Uterus (tissue), 4 donors: Measurements from ENCODE around the gene CEACAM4. TPM values are rescaled to one million over a fixed set of nuclear protein-coding genes. Genes with fewer than 3 reads are reported as not detected.

Experiments used
- DNase-seq, 2 donors: peaks; one replicate each; pipeline ENCODE4 v3.0.0-alpha.2; 2019 to 2020
- H3K27ac ChIP-seq, 2 donors: fragments of 200-600 bp; sonication (generic); 1 replicate in 1 of 2; 2 replicates in 1 of 2; pipeline ENCODE4 v1.5.1; 2016 to 2018
- H3K27me3 ChIP-seq, 2 donors: fragments of 200-600 bp; sonication (generic); one replicate each; pipeline ENCODE4 v1.5.1; 2018 to 2019; ENCODE audit warnings: control low read depth in 1 of 2
- H3K36me3 ChIP-seq, 2 donors: fragments of 200-600 bp; sonication (generic); one replicate each; pipeline ENCODE4 v1.5.1; 2019; ENCODE audit warnings: control low read depth in 1 of 2
- H3K4me1 ChIP-seq, 2 donors: fragments of 200-600 bp; sonication (generic); one replicate each; pipeline ENCODE4 v1.5.1; 2018 to 2019; ENCODE audit warnings: control low read depth in 1 of 2
- H3K4me3 ChIP-seq, 2 donors: fragments of 200-600 bp; sonication (generic); 1 replicate in 1 of 2; 2 replicates in 1 of 2; pipeline ENCODE4 v1.5.1; 2018 to 2019; ENCODE audit warnings: mild to moderate bottlenecking in 1 of 2
- H3K9me3 ChIP-seq, 2 donors: fragments of 200-600 bp; sonication (generic); one replicate each; pipeline ENCODE4 v1.5.1; 2019; ENCODE audit warnings: control low read depth in 1 of 2
- CTCF ChIP-seq, 4 experiments: fragments of 200-600 bp in 2 of 4; fragments of 450-650 bp in 2 of 4; sonication (generic) in 2 of 4; IDR thresholded peaks; one replicate each; pipeline ENCODE4 v1.5.1; 2016 to 2019; ENCODE audit warnings: antibody characterized with exemption in 4 of 4, mild to moderate bottlenecking in 2 of 4, moderate library complexity in 1 of 4
- POLR2A ChIP-seq, 2 donors: fragments of 450-650 bp; IDR thresholded peaks; one replicate each; pipeline ENCODE4 v1.6.1; 2016; ENCODE audit warnings: antibody characterized with exemption in 2 of 2, mild to moderate bottlenecking in 1 of 2, moderate library complexity in 1 of 2
- intact Hi-C: fragments of 100-400 bp; cut with DNase I; formaldehyde crosslinking; loops from one replicate; pipeline ENCODE4 v1.15.1; 2023; ENCODE audit warnings: low total_unique reads
- total RNA-seq, 4 donors: library from RNA; depleted of rRNA in 3 of 4; stranded (reverse); fragments of >200 nt in 3 of 4; gene quantifications; one replicate each; pipeline versions ENCODE4 v1.1.0 to v1.2.4, GENCODE V29; 2014 to 2023
- donor health status: DM: yes; HTN: yes; CAD: no.

Gene CEACAM4
- total RNA-seq, 4 donors from 2014 or later, result 0.26 to 0.61 TPM; not detected in 2

- H3K9me3 ChIP-seq, result no peaks in the 10 kb centered on the region
- no peaks in the 10 kb centered on the region for H3K36me3 ChIP-seq
- no peak for TF ChIP-seq CTCF (IDR thresholded peaks at IDR 0.05)
- H3K4me1 ChIP-seq, result no peaks in the 10 kb centered on the region
- no peak overlapping the region for H3K27ac ChIP-seq
- no peaks in the 10 kb centered on the region for H3K27me3 ChIP-seq
- no peak for DNase-seq
- intact Hi-C loops, result no loop called here
- H3K4me3 ChIP-seq, result no peak overlapping the region
Measured at GRCh38 chr19:41599175-41599966, 27.5 kb downstream of the CEACAM4 start.

GRCh38 chr19:41597600-41598041 lies 29.3 kb downstream of the CEACAM4 start:
- TF ChIP-seq CTCF (IDR thresholded peaks at IDR 0.05) (peak; percentile 64 to 75 (median 66)), POLR2A (IDR thresholded peaks at IDR 0.05) (no peak)
- DNase-seq, result peak; percentile 29 to 43
- no peaks in the 10 kb centered on the region for H3K9me3 ChIP-seq
- no peaks in the 10 kb centered on the region for H3K36me3 ChIP-seq
- intact Hi-C loops, result no loop called here
- H3K4me1 ChIP-seq, result no peaks in the 10 kb centered on the region
- no peak overlapping the region for H3K4me3 ChIP-seq
- no peak overlapping the region for H3K27ac ChIP-seq
- H3K27me3 ChIP-seq, result no peaks in the 10 kb centered on the region

- Histone ChIP-seq H3K9me3 (no peaks in the 10 kb centered on the region), H3K27me3 (no peaks in the 10 kb centered on the region), H3K36me3 (no peaks in the 10 kb centered on the region), H3K4me3 (no peak overlapping the region), H3K4me1 (no peaks in the 10 kb centered on the region), H3K27ac (no peak overlapping the region)
- no peak for DNase-seq
- TF ChIP-seq POLR2A (IDR thresholded peaks at IDR 0.05) (no peak), CTCF (IDR thresholded peaks at IDR 0.05) (no peak)
- intact Hi-C loops, result no loop called here
Measured at GRCh38 chr19:41595890-41596280, 31.0 kb downstream of the CEACAM4 start.

GRCh38 chr19:41595258-41595889 lies 31.5 kb downstream of the CEACAM4 start:
- no peak for DNase-seq
- no peaks in the 10 kb centered on the region for H3K9me3 ChIP-seq
- H3K4me3 ChIP-seq, result no peak overlapping the region
- intact Hi-C loops, result no loop called here
- TF ChIP-seq CTCF (IDR thresholded peaks at IDR 0.05) (peak in 3 of 4 experiments; percentile 9 to 59 (median 36)), POLR2A (IDR thresholded peaks at IDR 0.05) (no peak)
- H3K27ac ChIP-seq, result no peak overlapping the region
- H3K27me3 ChIP-seq, result no peaks in the 10 kb centered on the region
- no peaks in the 10 kb centered on the region for H3K4me1 ChIP-seq
- H3K36me3 ChIP-seq, result no peaks in the 10 kb centered on the region

GRCh38 chr19:41591951-41592562 lies 34.8 kb downstream of the CEACAM4 start:
- H3K27ac ChIP-seq, result no peak overlapping the region

More at GRCh38 chr19:41591951-41592562, 34.8 kb downstream of the CEACAM4 start:
- Histone ChIP-seq H3K4me1 (no peaks in the 10 kb centered on the region), H3K27me3 (no peaks in the 10 kb centered on the region), H3K36me3 (no peaks in the 10 kb centered on the region), H3K9me3 (no peaks in the 10 kb centered on the region), H3K4me3 (no peak overlapping the region)
- intact Hi-C loops, result no loop called here
- no peak for DNase-seq
- no peak for TF ChIP-seq POLR2A (IDR thresholded peaks at IDR 0.05)
- TF ChIP-seq CTCF (IDR thresholded peaks at IDR 0.05), result no peak
